Measurements from ENCODE around the gene HECW1. TPM values are rescaled to one million over a fixed set of nuclear protein-coding genes. Genes with fewer than 3 reads are reported as not detected.

HECW1 gene
- total RNA-seq, 4 donors from 2014 or later: 0.06 to 0.99 (median 0.27) TPM

GRCh38 chr7:43229801-43230200 is 117.4 kb downstream of the HECW1 start:
- intact Hi-C loops (cut with DNase I): no loop called here

GRCh38 chr7:43232366-43232765 is 119.9 kb downstream of the HECW1 start:
- Histone ChIP-seq H3K9me3 (no peaks in the 10 kb centered on the region), H3K4me3 (no peak overlapping the region), H3K36me3 (no peaks in the 10 kb centered on the region), H3K4me1 (no peaks in the 10 kb centered on the region), H3K27me3 (peaks cover 0 to 3% (median 0%) of the 10 kb centered on the region in 4 donors), H3K27ac (replicated peaks in 1 of 4) (no peak overlapping the region)
- intact Hi-C loops (cut with DNase I): no loop called here
- 86% methylated on average over 2 of the region's 2 CpGs for WGBS
- TF ChIP-seq EP300 (IDR thresholded peaks at IDR 0.05) (no peak), CTCF (IDR thresholded peaks at IDR 0.05) (no peak), POLR2AphosphoS5 (IDR thresholded peaks at IDR 0.05) (no peak)
- no peak for DNase-seq (ENCODE audit: extremely low spot score)

More at GRCh38 chr7:43229801-43230200, 117.4 kb downstream of the HECW1 start:
- H3K4me1 ChIP-seq: no peaks in the 10 kb centered on the region
- H3K9me3 ChIP-seq: no peaks in the 10 kb centered on the region
- TF ChIP-seq POLR2AphosphoS5 (IDR thresholded peaks at IDR 0.05): no peak
- TF ChIP-seq POLR2A (IDR thresholded peaks at IDR 0.05; ENCODE audit: low read depth): no peak
- no peak for TF ChIP-seq EP300 (IDR thresholded peaks at IDR 0.05)
- no peak for TF ChIP-seq CTCF (IDR thresholded peaks at IDR 0.05)
- DNase-seq (ENCODE audit: extremely low spot score): no peak
- H3K4me3 ChIP-seq: no peak overlapping the region
- H3K27me3 ChIP-seq: no peaks in the 10 kb centered on the region
- H3K27ac ChIP-seq (replicated peaks in 1 of 4): no peak overlapping the region
- WGBS: 79% methylated on average over 3 of the region's 5 CpGs
- H3K36me3 ChIP-seq: no peaks in the 10 kb centered on the region

- 60% methylated on average over 5 of the region's 5 CpGs for WGBS
- peaks cover 0 to 5% (median 0%) of the 10 kb centered on the region in 4 donors for H3K27me3 ChIP-seq
- intact Hi-C loops (cut with DNase I): no loop called here
- H3K4me1 ChIP-seq: no peaks in the 10 kb centered on the region
- H3K36me3 ChIP-seq: no peaks in the 10 kb centered on the region
- no peaks in the 10 kb centered on the region for H3K9me3 ChIP-seq
- no peak overlapping the region for H3K27ac ChIP-seq (replicated peaks in 1 of 4)
- H3K4me3 ChIP-seq: no peak overlapping the region
- no peak for TF ChIP-seq POLR2AphosphoS5 (IDR thresholded peaks at IDR 0.05)
- TF ChIP-seq EP300 (IDR thresholded peaks at IDR 0.05): no peak
- TF ChIP-seq CTCF (IDR thresholded peaks at IDR 0.05): no peak
- TF ChIP-seq POLR2A (IDR thresholded peaks at IDR 0.05; ENCODE audit: low read depth): no peak
- DNase-seq (ENCODE audit: extremely low spot score): no peak
These were observed 121.6 kb downstream of the HECW1 start for GRCh38 chr7:43234073-43234472.

GRCh38 chr7:43234968-43235367 is 122.5 kb downstream of the HECW1 start:
- no peak overlapping the region for H3K4me3 ChIP-seq
- peaks cover 0 to 5% (median 0%) of the 10 kb centered on the region in 4 donors for H3K27me3 ChIP-seq
- WGBS: 56% methylated on average over 1 of the region's 4 CpGs
- no peaks in the 10 kb centered on the region for H3K36me3 ChIP-seq
- no peak for DNase-seq (ENCODE audit: extremely low spot score)
- H3K9me3 ChIP-seq: no peaks in the 10 kb centered on the region
- H3K4me1 ChIP-seq: no peaks in the 10 kb centered on the region
- H3K27ac ChIP-seq (replicated peaks in 1 of 4): no peak overlapping the region
- TF ChIP-seq POLR2AphosphoS5 (IDR thresholded peaks at IDR 0.05) (no peak), EP300 (IDR thresholded peaks at IDR 0.05) (no peak), POLR2A (IDR thresholded peaks at IDR 0.05; ENCODE audit: low read depth) (no peak), CTCF (IDR thresholded peaks at IDR 0.05) (no peak)
- intact Hi-C loops (cut with DNase I): no loop called here

- Histone ChIP-seq H3K27ac (replicated peaks in 1 of 4) (no peak overlapping the region), H3K4me1 (peaks cover 0 to 10% (median 6%) of the 10 kb centered on the region in 4 donors), H3K36me3 (no peaks in the 10 kb centered on the region), H3K9me3 (no peaks in the 10 kb centered on the region), H3K27me3 (peaks cover 0 to 5% (median 0%) of the 10 kb centered on the region in 4 donors), H3K4me3 (no peak overlapping the region)
- intact Hi-C loops (cut with DNase I): no loop called here
- DNase-seq (ENCODE audit: extremely low spot score): no peak
- 90% methylated on average over 6 of the region's 6 CpGs for WGBS
- TF ChIP-seq EP300 (IDR thresholded peaks at IDR 0.05): no peak
- no peak for TF ChIP-seq POLR2AphosphoS5 (IDR thresholded peaks at IDR 0.05)
- TF ChIP-seq POLR2A (IDR thresholded peaks at IDR 0.05; ENCODE audit: low read depth): no peak
- TF ChIP-seq CTCF (IDR thresholded peaks at IDR 0.05): no peak
These were observed 128.1 kb downstream of the HECW1 start for GRCh38 chr7:43240565-43240964.

All from esophagus muscularis mucosa (tissue), 4 donors.